ENCODE results near the gene SURF2. TPM values are rescaled to one million over a fixed set of nuclear protein-coding genes. Genes with fewer than 3 reads are reported as not detected.

SURF2 gene
- total RNA-seq, 2 donors from 2014 or later = 16.4 to 57.6 TPM

- DNase-seq (ENCODE audit: low spot score) = no peak
- 92% methylated on average over 3 of the region's 3 CpGs for WGBS
- intact Hi-C loops (cut with DNase I) = no loop called here
- Histone ChIP-seq H3K4me1 (replicated peaks) (no peaks in the 10 kb centered on the region), H3K27me3 (replicated peaks; ENCODE audit: insufficient read depth) (no peaks in the 10 kb centered on the region), H3K9me3 (no peaks in the 10 kb centered on the region), H3K36me3 (no peaks in the 10 kb centered on the region), H3K27ac (no peak overlapping the region), H3K4me3 (no peak overlapping the region)
- TF ChIP-seq POLR2A (IDR thresholded peaks at IDR 0.05) = no peak
- TF ChIP-seq, protein P1, sequence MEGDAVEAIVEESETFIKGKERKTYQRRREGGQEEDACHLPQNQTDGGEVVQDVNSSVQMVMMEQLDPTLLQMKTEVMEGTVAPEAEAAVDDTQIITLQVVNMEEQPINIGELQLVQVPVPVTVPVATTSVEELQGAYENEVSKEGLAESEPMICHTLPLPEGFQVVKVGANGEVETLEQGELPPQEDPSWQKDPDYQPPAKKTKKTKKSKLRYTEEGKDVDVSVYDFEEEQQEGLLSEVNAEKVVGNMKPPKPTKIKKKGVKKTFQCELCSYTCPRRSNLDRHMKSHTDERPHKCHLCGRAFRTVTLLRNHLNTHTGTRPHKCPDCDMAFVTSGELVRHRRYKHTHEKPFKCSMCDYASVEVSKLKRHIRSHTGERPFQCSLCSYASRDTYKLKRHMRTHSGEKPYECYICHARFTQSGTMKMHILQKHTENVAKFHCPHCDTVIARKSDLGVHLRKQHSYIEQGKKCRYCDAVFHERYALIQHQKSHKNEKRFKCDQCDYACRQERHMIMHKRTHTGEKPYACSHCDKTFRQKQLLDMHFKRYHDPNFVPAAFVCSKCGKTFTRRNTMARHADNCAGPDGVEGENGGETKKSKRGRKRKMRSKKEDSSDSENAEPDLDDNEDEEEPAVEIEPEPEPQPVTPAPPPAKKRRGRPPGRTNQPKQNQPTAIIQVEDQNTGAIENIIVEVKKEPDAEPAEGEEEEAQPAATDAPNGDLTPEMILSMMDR (IDR thresholded peaks at IDR 0.05) = no peak
- no peak for TF ChIP-seq POLR2AphosphoS5 (IDR thresholded peaks at IDR 0.05)
Measured at GRCh38 chr9:133383438-133383837, 27.1 kb downstream of the SURF2 start.

DNA sequence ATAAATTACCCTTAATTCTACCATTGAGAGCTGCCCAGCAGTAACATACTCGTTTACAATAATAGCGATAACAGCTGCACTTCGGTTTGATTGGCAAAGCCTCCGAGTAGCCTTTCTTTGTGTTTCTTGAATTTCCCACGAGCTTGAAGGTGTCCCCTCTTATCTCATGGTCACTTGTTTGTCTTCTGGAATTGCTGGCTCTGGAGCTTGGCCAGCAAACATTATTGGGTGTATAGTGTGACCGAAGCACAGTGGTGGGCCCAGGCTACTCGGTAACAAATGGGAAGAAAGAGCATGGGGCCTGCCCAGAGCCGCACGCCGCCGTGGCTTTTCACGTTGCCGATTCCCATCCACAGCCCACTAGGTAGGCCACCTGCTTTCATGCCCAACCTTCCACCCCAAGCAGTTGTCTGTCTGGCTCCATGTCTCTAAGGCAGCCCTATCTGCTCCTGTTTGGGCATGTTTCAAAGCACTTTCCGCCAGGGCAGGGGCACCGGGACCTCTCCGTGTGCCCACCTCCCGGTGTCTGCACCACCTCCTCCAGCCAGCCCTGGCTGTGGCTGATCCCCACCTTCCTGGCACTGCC, 28.5 kb downstream of the SURF2 start:
- no peak for DNase-seq (ENCODE audit: low spot score)
- 80% methylated on average over 17 of the region's 17 CpGs for WGBS
- H3K9me3 ChIP-seq = no peaks in the 10 kb centered on the region
- no peak overlapping the region for H3K27ac ChIP-seq
- H3K4me1 ChIP-seq (replicated peaks) = no peaks in the 10 kb centered on the region
- no peak overlapping the region for H3K4me3 ChIP-seq
- no peak for TF ChIP-seq POLR2AphosphoS5 (IDR thresholded peaks at IDR 0.05)
- no peak for TF ChIP-seq POLR2A (IDR thresholded peaks at IDR 0.05)
- TF ChIP-seq, protein P1 (IDR thresholded peaks at IDR 0.05) = no peak
- no peaks in the 10 kb centered on the region for H3K36me3 ChIP-seq
- intact Hi-C loops (cut with DNase I) = no loop called here
- no peaks in the 10 kb centered on the region for H3K27me3 ChIP-seq (replicated peaks; ENCODE audit: insufficient read depth)

GRCh38 chr9:133385452-133385851, 29.1 kb downstream of the SURF2 start:
- Histone ChIP-seq H3K36me3 (no peaks in the 10 kb centered on the region), H3K27me3 (replicated peaks; ENCODE audit: insufficient read depth) (no peaks in the 10 kb centered on the region), H3K27ac (no peak overlapping the region), H3K4me3 (no peak overlapping the region), H3K4me1 (replicated peaks) (no peaks in the 10 kb centered on the region), H3K9me3 (no peaks in the 10 kb centered on the region)
- TF ChIP-seq POLR2AphosphoS5 (IDR thresholded peaks at IDR 0.05) = no peak
- TF ChIP-seq, protein P1 (IDR thresholded peaks at IDR 0.05) = no peak
- TF ChIP-seq POLR2A (IDR thresholded peaks at IDR 0.05) = no peak
- no peak for DNase-seq (ENCODE audit: low spot score)
- 80% methylated on average over 11 of the region's 14 CpGs for WGBS
- intact Hi-C loops (cut with DNase I) = no loop called here

GRCh38 chr9:133386338-133386737, 30.0 kb downstream of the SURF2 start:
- no peak overlapping the region for H3K4me3 ChIP-seq
- no peaks in the 10 kb centered on the region for H3K4me1 ChIP-seq (replicated peaks)
- DNase-seq (ENCODE audit: low spot score) = no peak
- intact Hi-C loops (cut with DNase I) = no loop called here
- WGBS = 86% methylated on average over 13 of the region's 13 CpGs
- no peaks in the 10 kb centered on the region for H3K27me3 ChIP-seq (replicated peaks; ENCODE audit: insufficient read depth)
- H3K9me3 ChIP-seq = no peaks in the 10 kb centered on the region
- no peak for TF ChIP-seq POLR2AphosphoS5 (IDR thresholded peaks at IDR 0.05)
- no peak for TF ChIP-seq POLR2A (IDR thresholded peaks at IDR 0.05)
- TF ChIP-seq, protein P1 (IDR thresholded peaks at IDR 0.05) = no peak
- no peaks in the 10 kb centered on the region for H3K36me3 ChIP-seq
- no peak overlapping the region for H3K27ac ChIP-seq

DNA sequence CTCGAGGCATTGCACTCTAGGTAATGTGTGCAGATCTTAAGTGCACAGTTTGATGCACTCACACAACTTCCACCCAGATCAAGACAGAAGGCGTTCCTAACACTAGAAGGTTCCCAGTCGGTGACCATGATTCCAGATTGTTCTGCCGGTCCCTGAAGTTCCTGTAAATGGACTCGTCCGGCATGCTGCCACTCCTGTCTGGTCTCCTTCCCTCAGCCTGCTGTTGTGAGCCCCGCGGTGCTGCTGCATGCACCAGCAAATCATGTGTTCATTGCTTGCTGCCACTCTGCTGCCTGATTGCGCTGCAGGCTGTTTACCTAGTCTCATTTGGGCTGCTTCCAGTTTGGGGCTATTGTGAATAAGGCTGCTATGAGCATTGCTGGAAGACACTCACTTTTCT, 31.3 kb downstream of the SURF2 start:
- intact Hi-C loops (cut with DNase I) = no loop called here
- TF ChIP-seq POLR2A (IDR thresholded peaks at IDR 0.05) (no peak), POLR2AphosphoS5 (IDR thresholded peaks at IDR 0.05) (peak; percentile 30)
- peak; percentile 58 for DNase-seq (ENCODE audit: low spot score)
- H3K36me3 ChIP-seq = no peaks in the 10 kb centered on the region
- WGBS = 38% methylated on average over 9 of the region's 9 CpGs
- no peaks in the 10 kb centered on the region for H3K4me1 ChIP-seq (replicated peaks)
- H3K9me3 ChIP-seq = no peaks in the 10 kb centered on the region
- H3K27ac ChIP-seq = no peak overlapping the region
- no peaks in the 10 kb centered on the region for H3K27me3 ChIP-seq (replicated peaks; ENCODE audit: insufficient read depth)
- H3K4me3 ChIP-seq = no peak overlapping the region
